ENCODE results near the gene ABCC4. TPM values are rescaled to one million over a fixed set of nuclear protein-coding genes. Genes with fewer than 3 reads are reported as not detected.

Gene ABCC4
- total and polyA plus RNA-seq, 9 of the 15 experiments (the other 6 are each of a cell fraction or from before 2014, with no cell fraction given), result 9.4 to 46.1 (median 25.4) TPM

GRCh38 chr13:95121516-95121915 is 179.7 kb downstream of the ABCC4 start:
- no TSS peak for BruUV-seq (replicated peaks)
- Histone ChIP-seq H4K20me1 (replicated peaks; ENCODE audit: control insufficient read depth, insufficient read depth, low read length) (no peaks in the 10 kb centered on the region), H3K4me2 (ENCODE audit: insufficient read depth, low read length) (no peak overlapping the region), H2AFZ (ENCODE audit: low read depth, low read length) (no peak overlapping the region), H3K9me3 (replicated peaks; ENCODE audit: control insufficient read depth, insufficient read depth, low read depth, low read length) (no peaks in the 10 kb centered on the region), H3K27me3 (ENCODE audit: control insufficient read depth in 2 of 2, insufficient read depth in 2 of 2, low read length in 2 of 2) (no peaks in the 10 kb centered on the region), H3K4me1 (replicated peaks in 1 of 2; ENCODE audit: control insufficient read depth in 2 of 2, insufficient read depth in 2 of 2, low read length in 2 of 2) (no peaks in the 10 kb centered on the region; a peak in 1 of 5 replicates), H3K79me2 (ENCODE audit: control insufficient read depth, insufficient read depth, low read length) (no peaks in the 10 kb centered on the region), H3K9ac (ENCODE audit: insufficient read depth in 1 of 2, low read depth in 2 of 2, low read length in 2 of 2) (no peak overlapping the region), H3K9me1 (ENCODE audit: control insufficient read depth, insufficient read depth, low read length) (no peaks in the 10 kb centered on the region), H3K4me3 (no peak overlapping the region), H3K36me3 (ENCODE audit: control insufficient read depth, insufficient read depth, low read length) (peaks cover 26% of the 10 kb centered on the region; the same call in 2 of the 3 replicates), H3K27ac (ENCODE audit: extremely low read depth, low read depth, low read length) (no peak overlapping the region)
- in situ Hi-C loops (cut with MboI) (no loop called here), intact Hi-C loops (cut with micrococcal nuclease) (no loop called here)
- no CpG with 5 or more reads among the region's 1 CpG for WGBS (ENCODE audit: insufficient coverage, low coverage, missing lambda C conversion rate)
- DNase-seq (ENCODE audit: extremely low read depth in 1 of 4, low spot score in 3 of 4) (no peak), FAIRE-seq (no peak), ATAC-seq (no peak)
- TF ChIP-seq TCF7L2 (IDR thresholded peaks at IDR 0.05; ENCODE audit: low read depth, low read length) (no peak), HOXB6 (CRISPR knock-in tag; IDR thresholded peaks at IDR 0.05; ENCODE audit: borderline replicate concordance) (no peak), KLF16 (IDR thresholded peaks at IDR 0.05) (no peak), MXI1 (IDR thresholded peaks at IDR 0.05; ENCODE audit: low read depth, low read length) (no peak), FOXA1 (IDR thresholded peaks at IDR 0.05; ENCODE audit: borderline replicate concordance) (no peak), SMARCC2 (IDR thresholded peaks at IDR 0.05; ENCODE audit: low read depth) (no peak), ZNF175 (CRISPR knock-in tag; IDR thresholded peaks at IDR 0.05; ENCODE audit: low read depth) (no peak), RREB1 (CRISPR knock-in tag; IDR thresholded peaks at IDR 0.05) (no peak), NFIC (IDR thresholded peaks at IDR 0.05) (no peak), ZC3H11A (IDR thresholded peaks at IDR 0.05; ENCODE audit: low read depth, low read length) (no peak), POLR2H (tag; IDR thresholded peaks at IDR 0.05; ENCODE audit: low read depth) (no peak), NFYB (IDR thresholded peaks at IDR 0.05; ENCODE audit: extremely low read depth, insufficient read length) (no peak), TFAM (CRISPR knock-in tag; conservative IDR thresholded peaks at IDR 0.05) (no peak)
- ChIA-PET CTCF (ENCODE audit: low intra/inter-chr PET ratio) (no interaction called here), POLR2A (no interaction called here)

Measured in K562 (cell line).